Fibroblast of skin of left quadriceps (primary cell): Measurements from ENCODE around the gene SKOR2.

Experiments
- DNase-seq, 2 experiments: peaks; one replicate each; pipeline ENCODE4 v3.0.0-alpha.2; 2013; ENCODE audit warnings: low read depth in 2 of 2

SKOR2 gene

DNA sequence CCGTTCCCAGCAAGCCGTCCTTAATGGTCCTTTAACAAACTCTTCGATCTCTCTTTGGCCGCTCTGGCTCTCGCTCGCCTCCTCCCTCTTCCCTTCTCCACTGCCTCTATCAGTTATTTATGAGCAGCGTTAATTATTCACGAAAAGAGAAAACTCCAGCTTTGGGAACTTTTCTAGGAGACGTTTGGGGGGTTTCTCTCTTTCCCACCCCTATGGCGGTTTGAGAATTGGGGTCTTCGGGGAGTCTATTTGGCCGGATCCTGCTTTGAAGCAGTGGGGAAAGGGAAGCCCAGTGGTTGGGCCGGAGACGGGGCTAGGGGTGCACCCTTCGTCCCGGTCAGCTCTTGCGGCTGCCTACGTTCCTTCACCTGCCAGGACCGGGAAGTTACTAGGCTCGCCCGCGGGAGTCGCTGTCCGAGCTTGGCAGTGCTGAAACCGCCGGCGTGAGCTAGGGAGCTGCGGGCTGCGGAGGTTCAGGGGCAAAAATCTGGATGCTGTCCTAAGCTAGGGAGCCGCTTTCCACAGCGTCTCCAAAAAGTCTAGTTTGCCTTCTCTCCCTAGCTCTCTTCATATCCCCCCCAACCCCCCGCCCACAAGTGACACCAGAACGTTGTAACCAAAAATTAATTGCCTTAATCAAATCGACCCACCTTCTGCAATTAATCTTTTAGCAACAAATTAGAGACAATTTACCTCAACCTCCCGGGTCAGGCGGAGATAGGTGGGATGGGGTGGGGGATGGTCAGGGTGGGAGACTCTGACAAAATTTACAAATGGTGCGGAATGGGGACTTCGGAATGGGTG is 8.9 kb upstream of the SKOR2 start:
- no peak for DNase-seq

DNA sequence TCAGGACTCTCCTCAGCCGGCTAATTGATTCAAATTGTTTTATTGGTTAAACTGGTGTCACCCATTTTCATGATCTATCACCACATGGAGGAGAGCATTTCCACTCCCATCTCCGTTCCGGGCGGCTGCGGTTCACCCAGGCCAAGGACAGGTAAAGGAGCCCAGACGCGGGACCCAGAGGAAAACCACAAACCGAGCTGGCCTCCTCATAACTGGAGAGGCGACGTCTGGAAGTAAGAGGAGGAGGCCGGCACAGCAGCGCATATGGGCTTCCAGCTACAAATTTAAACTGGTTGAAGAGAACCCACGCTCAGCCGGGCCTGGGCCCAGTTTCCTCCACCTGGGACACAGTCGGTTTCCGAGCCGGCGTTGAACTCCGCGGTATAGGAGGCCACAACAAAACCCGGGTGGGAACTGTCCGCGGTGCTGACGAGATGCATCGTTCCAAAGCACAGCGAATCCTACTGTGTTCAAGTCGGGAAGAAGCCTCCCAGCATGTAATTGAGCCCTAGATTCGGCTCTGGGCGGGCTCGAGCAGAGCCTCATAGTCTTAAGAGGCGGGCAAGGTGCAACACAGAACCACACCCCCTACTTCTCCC is 3.0 kb upstream of the SKOR2 start:
- no peak for DNase-seq

DNA sequence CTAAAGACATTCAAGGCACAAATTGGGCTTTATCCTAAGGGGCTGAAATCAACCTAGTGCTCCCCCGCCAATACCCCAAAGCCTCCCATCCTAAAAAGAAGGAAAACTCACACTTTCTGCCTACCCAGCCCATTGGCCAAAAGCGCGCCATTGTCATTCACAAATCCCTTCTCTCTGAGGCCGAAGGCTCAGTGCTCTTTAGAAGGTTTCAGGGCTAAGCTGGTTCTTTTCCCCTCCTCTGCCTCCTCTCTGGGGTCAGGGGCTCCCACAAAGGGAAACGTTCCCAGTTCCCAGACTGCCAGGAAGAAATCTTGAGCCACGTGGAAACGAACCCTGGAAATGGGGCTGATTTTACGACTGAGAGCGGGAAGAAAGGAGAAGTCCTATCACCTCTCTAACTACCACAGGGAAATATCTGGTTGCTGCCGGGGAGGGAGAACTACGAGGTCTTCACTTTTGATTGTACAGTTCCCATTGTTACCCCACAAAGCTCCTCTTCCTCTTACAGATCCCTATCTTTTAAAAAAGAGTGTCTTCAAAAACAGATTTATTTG is 1.7 kb upstream of the SKOR2 start:
- DNase-seq, result no peak

DNA sequence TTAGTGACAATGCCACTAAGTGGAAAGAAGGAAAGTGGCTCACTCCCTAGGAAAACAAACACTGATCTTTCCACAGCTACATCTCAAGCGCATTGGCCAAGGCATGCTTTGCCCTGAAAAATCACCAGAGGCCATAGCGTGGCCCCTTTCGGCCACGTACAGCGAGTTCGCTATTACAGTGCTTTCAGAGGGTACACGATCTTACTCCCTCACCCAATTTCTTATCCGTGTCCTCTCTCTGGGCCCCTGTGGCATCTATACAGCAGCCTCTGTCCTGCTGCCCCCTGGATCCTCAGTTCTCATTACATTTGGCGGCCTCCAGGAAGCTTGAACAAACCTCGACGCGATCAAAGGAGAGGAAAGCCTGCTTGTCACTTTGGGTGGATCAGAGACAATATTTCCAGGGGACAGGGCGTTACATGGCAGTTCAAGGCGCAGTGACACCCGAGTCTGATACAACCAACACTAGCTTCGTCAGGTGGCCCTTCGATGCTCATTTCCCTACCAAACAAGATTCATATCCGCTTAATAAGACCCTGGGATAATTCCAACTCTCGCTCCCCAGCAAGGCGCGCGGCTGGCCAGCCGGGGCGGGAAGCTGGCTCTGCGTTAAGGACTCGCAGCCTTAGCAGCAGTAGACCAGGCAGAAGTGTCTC is 941 bp downstream of the SKOR2 start:
- no peak for DNase-seq

DNA sequence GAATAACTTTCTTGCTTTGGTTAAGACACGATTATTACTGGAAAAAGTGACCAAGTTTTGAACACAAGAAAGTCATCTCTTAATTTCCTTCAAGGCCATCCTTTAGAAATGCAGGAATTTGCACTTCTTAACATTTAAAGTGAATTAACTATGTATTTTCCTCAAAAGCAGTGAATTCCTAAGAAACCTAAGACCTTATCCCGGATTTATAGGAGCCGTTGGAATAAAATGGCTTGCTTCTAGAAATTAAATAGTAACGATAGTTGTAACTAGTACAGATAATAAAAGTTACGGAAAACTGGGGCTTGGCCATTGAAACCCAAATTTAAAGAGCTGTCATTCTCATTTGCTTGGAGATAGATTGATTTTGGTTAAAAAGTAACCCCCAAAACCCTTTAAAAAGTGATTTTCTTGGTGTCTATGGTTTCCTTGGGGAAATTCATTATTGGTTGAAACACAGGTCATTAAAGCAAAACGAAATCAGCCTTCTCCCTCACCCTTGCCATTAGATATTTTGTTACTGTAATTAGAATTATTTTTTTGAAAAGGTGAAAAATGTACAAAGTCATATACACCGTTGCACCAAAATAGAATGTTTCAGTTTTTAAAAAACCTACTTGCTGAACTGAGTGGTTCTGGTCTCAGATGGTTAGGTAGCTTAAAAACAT is 2.0 kb downstream of the SKOR2 start:
- no peak for DNase-seq

DNA sequence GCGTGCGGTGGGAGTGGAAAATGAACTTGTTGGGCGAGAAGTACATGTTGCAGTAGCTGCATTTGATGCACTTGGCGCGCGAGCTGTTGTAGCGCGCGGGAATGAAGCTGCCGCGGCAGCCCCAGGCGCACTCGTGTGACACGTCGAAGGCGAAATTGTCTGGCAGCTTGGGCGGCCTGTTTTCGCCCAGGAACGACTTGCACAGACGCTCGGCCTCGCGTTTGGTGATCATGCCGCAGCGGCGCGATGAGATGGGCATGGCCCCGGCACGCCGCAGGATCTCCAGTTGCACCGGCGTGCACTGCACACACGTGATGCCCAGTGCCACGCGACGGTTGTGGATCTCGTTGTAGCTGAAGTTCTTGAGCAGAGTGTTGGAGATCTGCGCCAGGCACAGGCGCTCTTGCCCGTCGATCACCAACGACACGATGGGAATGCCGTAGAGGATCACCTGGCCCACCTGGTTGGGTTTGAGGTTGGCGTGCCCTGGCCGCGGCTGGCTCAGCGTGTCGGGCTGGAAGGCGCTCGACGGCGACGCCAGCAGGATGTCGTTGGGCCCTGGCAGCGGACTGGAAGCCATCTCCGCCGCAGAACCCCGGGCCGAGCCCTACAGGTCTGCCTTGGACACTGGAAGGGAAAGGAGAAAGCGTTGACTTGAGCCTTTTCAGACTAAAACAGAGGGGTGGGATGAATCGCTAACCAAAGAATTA is 2.7 kb downstream of the SKOR2 start:
- DNase-seq, result no peak

DNA sequence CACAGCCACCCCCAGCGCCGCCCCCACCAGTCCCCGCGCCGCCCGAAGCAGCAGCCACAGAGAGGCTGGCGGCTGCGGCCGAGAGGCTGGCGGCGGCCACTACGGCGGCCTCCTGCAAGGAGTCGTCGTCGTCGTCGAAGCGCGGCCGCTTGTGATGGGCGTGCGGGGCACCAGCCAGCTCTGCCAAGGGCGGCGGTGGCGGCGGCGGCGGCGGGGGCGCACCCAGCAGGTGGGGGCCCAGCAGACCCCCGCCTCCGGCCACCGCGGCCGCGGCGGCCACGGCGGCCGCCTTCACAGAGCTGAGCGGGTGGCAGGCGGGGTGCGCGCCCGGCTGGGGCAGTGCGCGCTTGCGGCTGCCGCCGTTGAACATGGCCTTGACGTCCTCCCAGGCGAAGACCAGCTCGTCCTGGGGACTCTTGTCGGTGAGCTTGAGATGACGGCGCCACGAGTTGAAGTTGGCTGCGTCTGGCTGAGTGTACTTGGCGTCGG is 3.3 kb downstream of the SKOR2 start:
- DNase-seq, result no peak

DNA sequence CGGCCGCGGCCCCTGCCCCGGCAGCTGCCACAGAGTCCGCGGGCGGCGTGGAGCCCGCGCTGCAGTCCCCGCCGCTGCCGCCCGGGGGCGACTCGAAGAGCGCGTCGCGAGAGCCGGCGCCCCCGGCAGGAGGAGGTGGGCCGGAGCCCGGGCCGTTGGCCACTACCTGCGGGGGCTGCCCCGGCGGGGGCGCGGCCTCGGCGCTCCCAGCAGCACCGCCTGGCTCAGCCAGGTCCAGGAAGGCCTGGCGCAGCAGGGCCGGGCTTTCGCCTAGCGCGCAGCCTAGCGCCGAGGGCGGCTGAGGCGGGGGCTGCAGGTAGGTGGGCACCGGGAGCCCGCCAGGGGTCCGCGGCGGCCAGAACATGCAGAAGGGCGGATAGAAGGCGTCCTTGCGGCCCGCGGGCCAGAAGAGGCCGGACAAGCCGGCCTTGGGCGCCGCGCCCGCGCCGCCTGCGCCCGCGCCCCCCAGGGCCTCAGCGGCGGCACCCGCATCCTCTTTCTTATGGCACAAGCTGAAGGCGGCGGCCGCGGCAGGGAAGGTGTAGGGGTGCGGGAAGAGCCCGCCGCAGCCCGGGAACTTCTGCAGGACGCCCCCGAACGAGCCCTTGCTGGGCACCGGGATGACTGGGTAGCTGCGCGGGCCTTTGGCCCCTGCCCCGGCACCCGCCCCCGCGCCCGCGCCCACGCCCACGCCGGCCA is 3.9 kb downstream of the SKOR2 start:
- no peak for DNase-seq

DNA sequence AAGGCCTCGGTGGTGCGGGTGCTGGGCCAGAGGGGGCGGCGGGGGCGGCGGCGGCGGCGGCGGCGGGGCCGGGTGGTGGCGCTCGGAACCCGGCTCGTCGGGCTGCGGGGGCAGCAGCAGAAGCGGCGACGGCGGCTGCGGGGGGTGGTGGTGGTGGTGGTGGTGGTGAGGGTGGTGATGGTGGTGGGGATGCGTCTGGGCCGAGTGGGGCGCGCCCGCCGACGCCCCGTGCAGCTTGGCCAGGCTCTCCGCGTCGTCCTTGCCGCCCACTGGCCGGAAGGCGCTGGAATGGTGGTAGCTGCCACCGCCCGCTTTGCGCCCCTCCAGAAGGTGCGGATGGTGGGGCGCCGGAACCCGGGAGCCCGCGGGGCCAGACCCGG is 4.4 kb downstream of the SKOR2 start:
- no peak for DNase-seq

DNA sequence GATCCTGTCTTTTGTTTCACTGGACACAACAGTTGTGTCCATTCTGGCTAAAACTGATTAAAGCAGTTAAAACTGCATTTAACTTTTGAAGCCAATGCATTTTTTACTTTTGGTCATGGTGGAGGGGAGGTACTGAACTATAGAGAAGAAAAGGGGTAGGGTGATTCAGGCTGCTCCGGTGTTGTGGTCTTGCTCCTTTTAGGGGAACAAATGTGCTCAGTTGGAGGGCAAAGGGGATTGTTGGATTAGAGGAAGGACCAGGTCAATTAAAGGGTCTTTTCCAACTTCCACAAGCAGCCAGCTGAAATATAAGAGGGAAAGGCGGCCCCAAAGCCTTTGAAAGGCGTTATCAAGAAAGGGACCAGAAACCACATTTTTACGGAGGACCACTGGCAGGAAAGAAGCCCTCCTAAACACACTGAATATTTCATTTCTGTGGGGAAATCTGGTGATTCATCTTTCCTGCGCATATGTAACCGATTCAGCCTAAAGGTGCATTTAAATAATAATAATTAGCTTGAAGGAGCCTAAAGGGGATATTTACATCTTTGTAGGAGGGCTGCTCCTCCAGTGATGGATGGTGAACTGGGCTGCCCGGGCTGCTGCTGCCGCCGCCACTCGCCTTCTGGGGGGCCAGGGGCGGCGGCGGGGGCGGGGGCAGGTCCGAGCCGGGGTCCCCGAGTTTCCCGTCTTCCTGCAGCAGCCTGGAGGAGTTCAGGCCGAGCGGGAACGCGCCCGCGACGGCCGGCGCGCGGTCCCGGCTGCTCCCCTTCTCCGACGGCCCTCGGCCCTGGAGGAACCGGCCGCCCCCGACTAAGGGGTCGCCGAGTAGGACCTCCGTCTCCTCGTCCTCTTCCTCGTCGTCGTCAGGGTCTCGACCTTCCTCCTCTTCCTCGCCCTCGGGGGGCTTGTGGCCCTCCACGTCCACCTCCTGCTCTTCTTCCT is 5.2 kb downstream of the SKOR2 start:
- no peak for DNase-seq

DNA sequence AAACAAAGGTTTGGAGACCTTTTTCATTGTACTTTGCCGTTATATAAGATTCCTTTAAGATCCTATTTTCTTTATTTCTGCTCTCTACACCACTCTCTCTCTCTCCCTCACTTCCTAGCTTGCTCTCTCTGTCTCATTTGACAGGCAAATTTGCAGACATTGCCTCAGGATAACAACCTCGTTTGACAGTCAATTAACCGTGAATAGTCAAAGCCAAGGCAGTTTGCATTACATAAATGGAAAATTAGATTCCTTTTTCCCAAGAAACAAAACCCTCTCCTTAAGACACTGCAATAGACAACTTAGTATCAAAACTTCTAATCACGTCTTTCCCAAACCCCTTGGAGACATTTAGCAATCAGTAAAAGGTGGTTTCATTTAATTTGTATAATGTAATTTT is 7.4 kb downstream of the SKOR2 start:
- no peak for DNase-seq

DNA sequence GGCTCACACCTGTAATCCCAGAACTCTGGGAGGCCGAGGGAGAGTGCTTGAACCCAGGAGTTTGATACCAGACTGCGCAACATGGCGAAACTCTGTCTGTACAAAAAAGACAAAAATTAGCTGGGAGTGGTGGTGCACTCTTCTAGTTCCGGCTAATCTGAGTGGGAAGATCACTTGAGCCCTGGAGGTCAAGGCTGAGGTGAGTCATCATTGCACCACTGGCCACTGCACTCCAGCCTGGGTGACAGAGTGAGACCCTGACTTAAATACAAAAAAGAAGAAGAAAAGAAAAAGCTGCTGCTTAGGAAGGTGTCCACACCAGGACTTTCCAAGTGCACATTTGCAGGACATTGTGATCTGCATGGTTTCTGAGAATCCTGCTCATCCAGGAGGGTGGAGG is 16.4 kb downstream of the SKOR2 start:
- DNase-seq, result no peak

DNA sequence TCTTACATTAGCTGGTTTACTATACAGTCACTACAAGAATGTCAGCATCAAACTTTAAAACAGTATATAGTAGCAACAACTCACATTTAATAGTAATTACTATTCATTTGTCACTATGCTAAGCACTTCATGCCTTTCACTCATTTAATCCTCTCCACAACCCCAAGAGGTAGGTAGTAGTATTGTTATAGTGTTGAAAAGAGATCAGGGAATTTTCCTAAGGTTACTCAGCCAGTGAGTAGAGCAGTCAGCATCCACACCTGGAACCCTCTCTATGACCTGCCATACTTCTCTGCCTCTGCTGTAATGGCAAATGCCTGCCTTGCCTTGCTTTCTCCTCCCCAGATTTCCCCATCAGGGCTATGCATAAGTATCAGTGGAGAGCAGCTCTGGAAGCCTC is 24.8 kb downstream of the SKOR2 start:
- DNase-seq, result no peak

DNA sequence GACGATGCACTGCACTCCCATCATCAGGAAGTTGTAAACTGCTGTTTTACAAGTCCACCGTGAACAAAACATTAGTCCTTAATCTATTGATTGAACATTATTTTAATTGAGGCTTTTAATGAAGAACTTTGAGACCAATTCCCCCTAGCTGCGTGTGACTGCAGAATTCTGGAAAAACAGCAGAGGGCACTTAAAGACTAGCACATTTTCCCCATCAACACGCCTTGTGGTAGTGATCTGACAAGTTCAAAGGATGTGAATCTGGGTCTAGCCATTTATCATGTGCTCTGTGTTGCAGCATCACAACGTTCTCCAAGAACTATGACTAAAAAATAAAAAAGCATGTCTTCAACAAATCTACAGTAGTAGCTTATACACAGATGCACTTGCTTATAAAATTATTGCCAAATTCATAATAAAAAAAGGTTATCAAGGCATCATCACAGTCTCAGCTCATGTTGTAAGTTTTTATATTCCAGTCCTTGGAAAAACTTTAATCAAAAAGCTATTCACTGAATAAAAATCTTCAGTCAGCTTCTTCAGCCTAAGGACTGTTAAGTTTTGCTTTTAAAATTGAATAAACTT is 35.8 kb downstream of the SKOR2 start:
- DNase-seq, result peak; percentile 17 to 32

DNA sequence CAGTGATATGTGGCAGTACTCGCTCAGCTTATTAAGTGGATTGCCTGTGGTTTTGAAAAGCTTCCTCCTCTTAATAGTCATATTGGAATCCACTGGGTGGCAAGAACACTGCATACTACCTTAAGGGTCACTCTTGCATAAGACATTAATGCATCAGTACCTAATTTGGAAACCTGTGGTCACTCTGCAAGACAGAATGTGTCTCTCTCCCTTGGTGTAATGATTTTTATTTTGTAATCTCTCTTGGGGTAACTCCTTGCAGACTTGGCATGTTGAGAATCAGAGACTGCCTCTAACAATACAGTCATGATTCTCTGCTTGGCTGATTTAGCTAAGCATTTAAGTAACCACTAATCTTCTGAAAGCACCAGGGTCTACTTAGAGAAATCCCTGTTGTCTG is 42.3 kb downstream of the SKOR2 start:
- no peak for DNase-seq

DNA sequence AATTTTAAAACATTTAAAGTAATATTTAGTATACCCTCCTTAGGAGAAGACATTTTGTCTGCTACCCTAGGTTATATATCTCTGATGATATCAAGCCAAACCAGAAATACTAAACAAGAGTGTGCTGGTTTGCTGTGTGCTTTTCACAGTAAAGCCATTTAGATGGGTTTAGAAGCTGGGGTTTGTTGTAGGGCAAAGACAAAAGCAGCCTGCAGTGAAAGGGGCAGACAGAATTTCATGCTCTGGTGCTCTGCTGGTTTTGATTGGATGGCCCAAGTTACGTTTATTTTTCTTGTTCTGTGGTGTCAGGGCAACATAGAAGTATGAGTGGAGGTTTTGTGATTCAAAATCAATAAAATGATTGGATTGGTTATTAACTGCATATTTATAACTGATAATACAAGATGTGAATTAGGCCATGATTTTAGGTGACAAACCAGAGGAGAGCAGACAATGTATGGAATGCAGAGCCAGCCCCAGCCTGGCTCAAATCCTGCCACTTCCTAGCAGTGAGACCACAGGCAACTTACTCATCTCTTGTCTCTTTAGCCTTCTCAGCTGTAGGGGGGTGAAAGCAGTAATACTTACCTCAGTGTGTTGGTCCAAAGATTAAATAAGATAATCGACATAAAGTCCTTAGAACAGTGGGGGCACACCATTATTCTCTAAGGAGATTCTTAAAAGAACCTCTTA is 44.4 kb downstream of the SKOR2 start:
- DNase-seq, result no peak

DNA sequence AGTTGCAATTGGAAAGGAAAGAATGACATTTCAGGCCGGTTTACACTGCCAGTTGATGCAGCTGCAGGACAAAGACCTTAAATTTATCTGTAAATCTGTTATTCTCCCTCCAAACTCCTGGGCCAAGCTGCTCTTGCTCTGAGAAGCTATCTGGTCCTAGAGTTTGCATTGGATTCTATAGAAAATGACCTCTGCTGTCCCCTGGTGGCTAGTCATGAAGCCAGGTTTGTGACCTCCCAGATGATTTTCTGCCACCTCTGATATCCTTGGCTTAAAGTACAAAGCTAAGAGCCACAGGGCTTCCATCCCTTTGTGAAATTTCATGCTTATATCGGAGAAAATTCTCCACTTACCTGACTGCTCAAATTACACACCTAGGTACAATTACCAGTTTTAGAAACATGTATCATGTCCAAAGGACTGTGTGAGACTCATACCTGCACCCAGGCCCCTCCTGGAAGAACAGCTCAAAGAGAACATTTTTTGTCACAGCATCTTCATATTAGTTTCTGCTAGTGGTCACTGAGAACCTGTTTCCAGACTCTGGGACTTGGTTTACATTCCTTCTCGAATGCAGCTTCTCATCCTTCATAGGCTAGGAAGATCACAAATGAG is 46.4 kb downstream of the SKOR2 start:
- no peak for DNase-seq
